Epithelial cell of esophagus (primary cell): ENCODE measurements around the gene PLAAT5.

Experiments
- DNase-seq: peaks from one replicate; pipeline ENCODE4 v3.0.0; 2010; ENCODE audit warnings: low read depth
- H3K4me3 ChIP-seq: 2 replicates; pipeline ENCODE4 v1.5.1; 2011; ENCODE audit warnings: mild to moderate bottlenecking, low read length, control low read depth
- TF ChIP-seq, protein P1 (sequence below): IDR thresholded peaks from 2 replicates; pipeline ENCODE4 v1.5.1; 2011; ENCODE audit warnings: low read depth, mild to moderate bottlenecking, low read length, control low read depth, inconsistent platforms; ENCODE audit not compliant: insufficient read depth; ENCODE audit errors: missing control alignments

PLAAT5 gene

DNA sequence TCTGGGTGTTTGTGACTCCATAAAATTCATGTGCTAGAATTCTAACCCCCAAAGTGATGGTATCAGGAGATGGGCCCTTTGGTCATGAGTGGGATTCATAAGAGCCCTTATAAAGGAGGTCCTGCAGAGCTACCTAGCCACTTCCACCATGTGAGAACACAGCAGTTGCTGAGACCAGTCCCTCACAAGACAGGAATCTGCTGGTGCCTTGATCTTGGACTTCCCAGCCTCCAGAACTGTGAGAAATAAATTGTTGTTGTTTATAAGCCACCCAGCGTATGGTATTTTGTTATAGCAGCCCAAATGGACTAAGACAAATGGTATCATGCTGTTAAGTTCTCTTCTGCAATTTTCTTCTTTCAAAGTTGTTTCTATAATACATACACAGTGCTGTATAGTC, 1.5 kb upstream of the PLAAT5 start:
- H3K4me3 ChIP-seq: no peak overlapping the region
- TF ChIP-seq, protein P1, sequence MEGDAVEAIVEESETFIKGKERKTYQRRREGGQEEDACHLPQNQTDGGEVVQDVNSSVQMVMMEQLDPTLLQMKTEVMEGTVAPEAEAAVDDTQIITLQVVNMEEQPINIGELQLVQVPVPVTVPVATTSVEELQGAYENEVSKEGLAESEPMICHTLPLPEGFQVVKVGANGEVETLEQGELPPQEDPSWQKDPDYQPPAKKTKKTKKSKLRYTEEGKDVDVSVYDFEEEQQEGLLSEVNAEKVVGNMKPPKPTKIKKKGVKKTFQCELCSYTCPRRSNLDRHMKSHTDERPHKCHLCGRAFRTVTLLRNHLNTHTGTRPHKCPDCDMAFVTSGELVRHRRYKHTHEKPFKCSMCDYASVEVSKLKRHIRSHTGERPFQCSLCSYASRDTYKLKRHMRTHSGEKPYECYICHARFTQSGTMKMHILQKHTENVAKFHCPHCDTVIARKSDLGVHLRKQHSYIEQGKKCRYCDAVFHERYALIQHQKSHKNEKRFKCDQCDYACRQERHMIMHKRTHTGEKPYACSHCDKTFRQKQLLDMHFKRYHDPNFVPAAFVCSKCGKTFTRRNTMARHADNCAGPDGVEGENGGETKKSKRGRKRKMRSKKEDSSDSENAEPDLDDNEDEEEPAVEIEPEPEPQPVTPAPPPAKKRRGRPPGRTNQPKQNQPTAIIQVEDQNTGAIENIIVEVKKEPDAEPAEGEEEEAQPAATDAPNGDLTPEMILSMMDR: no peak
- DNase-seq: no peak

GRCh38 chr11:63491636-63492372, 837 bp upstream of the PLAAT5 start:
- H3K4me3 ChIP-seq: no peak overlapping the region
- TF ChIP-seq, protein P1: no peak
- DNase-seq: no peak

GRCh38 chr11:63491240-63491587, 247 bp upstream of the PLAAT5 start:
- no peak for DNase-seq
- TF ChIP-seq, protein P1: no peak
- peak overlapping the region; percentile 26 for H3K4me3 ChIP-seq

GRCh38 chr11:63489879-63490278, 1.1 kb downstream of the PLAAT5 start:
- no peak overlapping the region for H3K4me3 ChIP-seq
- TF ChIP-seq, protein P1: no peak
- no peak for DNase-seq

DNA sequence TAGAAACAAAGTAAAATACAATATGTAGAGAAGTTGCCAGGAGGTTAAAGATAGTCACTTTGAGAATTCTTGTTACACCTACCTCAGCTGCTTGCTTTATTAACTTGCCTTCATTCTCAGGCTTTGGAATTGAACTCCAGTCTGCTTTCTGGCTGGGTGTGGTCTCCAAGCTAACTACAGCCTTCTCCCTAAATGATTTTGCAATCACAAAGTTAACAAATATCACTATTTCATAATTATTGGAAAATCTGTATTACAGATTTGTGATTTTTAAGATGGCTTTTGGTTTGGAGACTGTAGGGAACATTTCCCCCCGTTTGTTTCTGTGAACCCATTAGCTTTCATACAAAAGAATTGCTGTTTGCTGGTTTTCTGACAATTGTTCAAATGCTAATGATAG, 2.2 kb downstream of the PLAAT5 start:
- DNase-seq: no peak
- TF ChIP-seq, protein P1: no peak
- no peak overlapping the region for H3K4me3 ChIP-seq

DNA sequence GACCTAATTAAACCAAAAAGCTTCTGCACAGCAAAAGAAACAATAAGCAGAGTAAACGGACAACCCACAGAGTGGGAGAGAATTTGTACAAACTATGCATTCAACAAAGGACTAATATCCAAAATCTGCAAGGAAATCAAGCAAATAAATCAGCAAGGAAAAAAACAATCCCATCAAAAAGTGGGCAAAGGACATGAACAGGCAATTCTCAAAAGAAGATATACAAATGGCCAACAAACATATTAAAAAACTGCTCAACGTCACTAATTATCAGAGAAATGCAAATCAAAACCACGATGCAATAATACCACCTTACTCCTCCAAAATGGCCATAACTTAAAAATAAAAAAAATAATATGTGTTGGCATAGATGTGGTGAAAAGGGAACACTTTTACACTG, 5.2 kb downstream of the PLAAT5 start:
- TF ChIP-seq, protein P1: no peak
- DNase-seq: no peak
- no peak overlapping the region for H3K4me3 ChIP-seq

- TF ChIP-seq, protein P1: no peak
- DNase-seq: no peak
Observed at GRCh38 chr11:63480039-63480438, 10.9 kb downstream of the PLAAT5 start.

More at GRCh38 chr11:63480039-63480438, 10.9 kb downstream of the PLAAT5 start:
- no peak overlapping the region for H3K4me3 ChIP-seq
